HCT116 (cell line): ENCODE measurements around the gene SLC25A48. TPM values are rescaled to one million over a fixed set of nuclear protein-coding genes. Genes with fewer than 3 reads are reported as not detected.

Experiments
- ATAC-seq: fragments of 200-7000 bp; cut with Tn5 transposase; 2 replicates; pipeline ENCODE4 v1.9.1; 2020; ENCODE audit warnings: mild to moderate bottlenecking, moderate library complexity
- BruUV-seq: library from RNA; stranded (reverse); fragments of 400-500 nt; replicated peaks from 2 replicates; lab custom pipeline; 2021; lab: Mats Ljungman, UMichigan
- CTCF ChIA-PET: fragments of 300-600 bp; sonication (Branson Sonifier 250); formaldehyde crosslinking; loops from one replicate; lab custom pipeline; 2021; ENCODE audit warnings: antibody characterized with exemption; lab: Charles Lee
- POLR2A ChIA-PET: fragments of 300-600, 350-600 bp; sonication (Branson Sonifier 250); formaldehyde crosslinking; loops from one replicate; lab custom pipeline; 2021; ENCODE audit warnings: antibody characterized with exemption; lab: Charles Lee
- RAD21 ChIA-PET, 2 experiments: fragments of 300-600 bp; sonication (Branson Sonifier 250); formaldehyde crosslinking; loops; one replicate each; lab custom pipeline; 2023; ENCODE audit warnings: low total read pairs in 2 of 2; ENCODE audit not compliant: uncharacterized antibody in 2 of 2, unreplicated experiment in 2 of 2, low non-redundant PET in 1 of 2; lab: Charles Lee
- DNase-seq: peaks from one replicate; pipeline ENCODE4 v3.0.0-alpha.2; 2010; ENCODE audit warnings: low read depth, low spot score
- H2AFZ ChIP-seq: fragments of 200-600 bp; shearing (Covaris generic), sonication (generic); 2 replicates; pipeline ENCODE4 v1.6.1; 2017; ENCODE audit warnings: low read depth, mixed run types, mixed read lengths, antibody characterized with exemption, low read length; ENCODE audit not compliant: poor library complexity, severe bottlenecking
- H3K27ac ChIP-seq: 2 replicates; pipeline ENCODE4 v1.5.1; 2012; ENCODE audit warnings: low read depth, low read length
- H3K27me3 ChIP-seq: fragments of 200-600 bp; sonication (generic); 2 replicates; pipeline ENCODE4 v1.6.1; 2016; ENCODE audit warnings: mixed run types, low read length, mixed read lengths; ENCODE audit not compliant: insufficient read depth
- H3K36me3 ChIP-seq, 2 experiments: fragments of 200-500 bp in 1 of 2; fragments of 200-600 bp in 1 of 2; sonication (Bioruptor generic) in 1 of 2; sonication (generic) in 1 of 2; 2 replicates each; pipeline versions ENCODE4 v1.5.1 to v1.6.1; 2014 to 2016; ENCODE audit warnings: low read length in 2 of 2, inconsistent platforms in 1 of 2, mixed read lengths in 1 of 2, mixed run types in 1 of 2; ENCODE audit not compliant: insufficient read depth in 2 of 2, control insufficient read depth in 1 of 2
- H3K4me1 ChIP-seq, 2 experiments: fragments of 200-600 bp in 1 of 2; sonication (generic) in 1 of 2; 2 replicates each; pipeline versions ENCODE4 v1.5.1 to v1.6.1; 2012 to 2017; ENCODE audit warnings: low read length in 2 of 2, inconsistent platforms in 1 of 2, mild to moderate bottlenecking in 1 of 2, mixed read lengths in 1 of 2, mixed run types in 1 of 2, moderate library complexity in 1 of 2; ENCODE audit not compliant: insufficient read depth in 2 of 2, control insufficient read depth in 1 of 2
- H3K4me2 ChIP-seq: fragments of 200-600 bp; sonication (generic); 2 replicates; pipeline ENCODE4 v1.6.1; 2017; ENCODE audit warnings: mixed run types, low read length, mixed read lengths
- H3K4me3 ChIP-seq, 2 experiments: fragments of 200-600 bp in 1 of 2; sonication (generic) in 1 of 2; replicated peaks in 1 of 2; 2 replicates each; pipeline ENCODE4 v1.5.1; 2011 to 2016; ENCODE audit warnings: low read length in 2 of 2, control low read depth in 1 of 2, low read depth in 1 of 2, mild to moderate bottlenecking in 1 of 2, mixed read lengths in 1 of 2, mixed run types in 1 of 2
- H3K79me2 ChIP-seq: fragments of 200-600 bp; sonication (generic); 2 replicates; pipeline ENCODE4 v1.6.1; 2017; ENCODE audit warnings: mild to moderate bottlenecking, mixed run types, low read length, moderate library complexity, mixed read lengths; ENCODE audit not compliant: insufficient read depth
- H3K9ac ChIP-seq: fragments of 200-600 bp; sonication (generic); 2 replicates; pipeline ENCODE4 v1.6.1; 2016; ENCODE audit warnings: low read length, mixed read lengths
- H3K9me2 ChIP-seq: fragments of 200-600 bp; sonication (generic), shearing (Covaris generic); 2 replicates; pipeline ENCODE4 v1.6.1; 2017; ENCODE audit warnings: mixed run types, mild to moderate bottlenecking, moderate library complexity; ENCODE audit not compliant: insufficient read depth
- H3K9me3 ChIP-seq, 2 experiments: fragments of 200-500 bp in 1 of 2; fragments of 200-600 bp in 1 of 2; sonication (Bioruptor generic) in 1 of 2; sonication (generic) in 1 of 2; 2 replicates each; pipeline ENCODE4 v1.6.1; 2014 to 2017; ENCODE audit warnings: low read length in 2 of 2, mixed read lengths in 2 of 2, inconsistent platforms in 1 of 2, low read depth in 1 of 2, mild to moderate bottlenecking in 1 of 2, mixed run types in 1 of 2, moderate library complexity in 1 of 2; ENCODE audit not compliant: control insufficient read depth in 1 of 2, insufficient read depth in 1 of 2
- H4K20me1 ChIP-seq: fragments of 200-600 bp; sonication (generic), shearing (Covaris generic); 2 replicates; pipeline ENCODE4 v1.6.1; 2017; ENCODE audit warnings: mixed run types, mild to moderate bottlenecking, moderate library complexity; ENCODE audit not compliant: insufficient read depth
- FOSL1 ChIP-seq: IDR thresholded peaks from 2 replicates; pipeline ENCODE4 v1.6.1; 2012; ENCODE audit warnings: low read depth
- POLR2AphosphoS5 ChIP-seq: IDR thresholded peaks from 2 replicates; pipeline ENCODE4 v1.6.1; 2011; ENCODE audit warnings: mild to moderate bottlenecking, low read depth, low read length, moderate library complexity
- TCF7L2 ChIP-seq: IDR thresholded peaks from 2 replicates; pipeline ENCODE4 v1.7.0; 2011; ENCODE audit warnings: borderline replicate concordance, inconsistent platforms; ENCODE audit not compliant: insufficient read depth, insufficient read length; ENCODE audit errors: extremely low read depth
- ZFX ChIP-seq: fragments of 450-650 bp; IDR thresholded peaks from 2 replicates; pipeline ENCODE4 v1.6.1; 2017
- ZNF274 ChIP-seq: fragments of 200-500 bp; sonication (Bioruptor generic); IDR thresholded peaks from 2 replicates; pipeline ENCODE4 v1.6.1; 2014; ENCODE audit warnings: mild to moderate bottlenecking, low read depth, low read length, inconsistent platforms
- intact Hi-C: fragments of 100-400 bp; cut with micrococcal nuclease; formaldehyde crosslinking; loops from 2 replicates; pipeline ENCODE4 v1.10.0; 2022
- total RNA-seq: library from RNA; stranded (reverse); gene quantifications from one replicate; pipeline ENCODE4 v1.2.1, GENCODE V29; 2021; ENCODE audit not compliant: unreplicated experiment
- TF ChIP-seq, protein P1 (sequence below): IDR thresholded peaks from 2 replicates; pipeline ENCODE4 v1.6.1; 2012; ENCODE audit warnings: low read depth
- TF ChIP-seq, protein P2 (sequence below), 3 experiments: fragments of 200-600 bp in 1 of 3; sonication (generic) in 1 of 3; IDR thresholded peaks in 2 of 3; conservative IDR thresholded peaks in 1 of 3; 2 replicates each; pipeline ENCODE4 v1.5.1; 2012 to 2017; ENCODE audit warnings: low read depth in 2 of 3, low read length in 2 of 3, antibody characterized with exemption in 1 of 3, borderline replicate concordance in 1 of 3, control low read depth in 1 of 3, mild to moderate bottlenecking in 1 of 3, mixed read lengths in 1 of 3, mixed run types in 1 of 3, moderate library complexity in 1 of 3; ENCODE audit not compliant: insufficient read depth in 1 of 3

Gene SLC25A48
- total RNA-seq, 1 experiment from 2014 or later = 2.8 TPM

DNA sequence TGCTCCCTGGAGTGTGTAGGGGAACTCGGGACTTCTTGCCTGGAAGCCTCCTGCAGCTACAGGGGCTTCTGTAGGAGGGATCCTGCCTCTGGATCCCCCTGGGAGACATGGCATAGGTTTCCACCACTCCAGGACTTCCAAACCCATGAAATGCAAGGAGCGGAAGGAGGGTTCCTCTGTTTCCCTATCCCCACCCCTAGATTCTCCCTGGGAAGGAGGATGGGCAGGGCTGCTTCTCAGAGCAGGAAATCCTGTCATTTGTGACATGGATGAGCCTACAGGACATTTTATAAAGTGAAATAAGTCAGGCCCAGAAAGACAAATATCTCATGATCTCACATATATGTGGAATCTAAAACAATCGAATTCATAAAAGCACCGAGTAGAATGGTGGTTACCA, 23.5 kb upstream of the SLC25A48 start:
- H3K4me3 ChIP-seq = no peak overlapping the region
- no peaks in the 10 kb centered on the region for H3K9me3 ChIP-seq
- BruUV-seq = no TSS peak
- H4K20me1 ChIP-seq = no peaks in the 10 kb centered on the region
- no peak overlapping the region for H3K4me2 ChIP-seq
- H3K9ac ChIP-seq = no peak overlapping the region
- no peaks in the 10 kb centered on the region for H3K36me3 ChIP-seq
- TF ChIP-seq, protein P1, sequence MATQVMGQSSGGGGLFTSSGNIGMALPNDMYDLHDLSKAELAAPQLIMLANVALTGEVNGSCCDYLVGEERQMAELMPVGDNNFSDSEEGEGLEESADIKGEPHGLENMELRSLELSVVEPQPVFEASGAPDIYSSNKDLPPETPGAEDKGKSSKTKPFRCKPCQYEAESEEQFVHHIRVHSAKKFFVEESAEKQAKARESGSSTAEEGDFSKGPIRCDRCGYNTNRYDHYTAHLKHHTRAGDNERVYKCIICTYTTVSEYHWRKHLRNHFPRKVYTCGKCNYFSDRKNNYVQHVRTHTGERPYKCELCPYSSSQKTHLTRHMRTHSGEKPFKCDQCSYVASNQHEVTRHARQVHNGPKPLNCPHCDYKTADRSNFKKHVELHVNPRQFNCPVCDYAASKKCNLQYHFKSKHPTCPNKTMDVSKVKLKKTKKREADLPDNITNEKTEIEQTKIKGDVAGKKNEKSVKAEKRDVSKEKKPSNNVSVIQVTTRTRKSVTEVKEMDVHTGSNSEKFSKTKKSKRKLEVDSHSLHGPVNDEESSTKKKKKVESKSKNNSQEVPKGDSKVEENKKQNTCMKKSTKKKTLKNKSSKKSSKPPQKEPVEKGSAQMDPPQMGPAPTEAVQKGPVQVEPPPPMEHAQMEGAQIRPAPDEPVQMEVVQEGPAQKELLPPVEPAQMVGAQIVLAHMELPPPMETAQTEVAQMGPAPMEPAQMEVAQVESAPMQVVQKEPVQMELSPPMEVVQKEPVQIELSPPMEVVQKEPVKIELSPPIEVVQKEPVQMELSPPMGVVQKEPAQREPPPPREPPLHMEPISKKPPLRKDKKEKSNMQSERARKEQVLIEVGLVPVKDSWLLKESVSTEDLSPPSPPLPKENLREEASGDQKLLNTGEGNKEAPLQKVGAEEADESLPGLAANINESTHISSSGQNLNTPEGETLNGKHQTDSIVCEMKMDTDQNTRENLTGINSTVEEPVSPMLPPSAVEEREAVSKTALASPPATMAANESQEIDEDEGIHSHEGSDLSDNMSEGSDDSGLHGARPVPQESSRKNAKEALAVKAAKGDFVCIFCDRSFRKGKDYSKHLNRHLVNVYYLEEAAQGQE = no peak
- TF ChIP-seq ZFX = no peak
- TF ChIP-seq ZNF274 = no peak
- TF ChIP-seq, protein P2, sequence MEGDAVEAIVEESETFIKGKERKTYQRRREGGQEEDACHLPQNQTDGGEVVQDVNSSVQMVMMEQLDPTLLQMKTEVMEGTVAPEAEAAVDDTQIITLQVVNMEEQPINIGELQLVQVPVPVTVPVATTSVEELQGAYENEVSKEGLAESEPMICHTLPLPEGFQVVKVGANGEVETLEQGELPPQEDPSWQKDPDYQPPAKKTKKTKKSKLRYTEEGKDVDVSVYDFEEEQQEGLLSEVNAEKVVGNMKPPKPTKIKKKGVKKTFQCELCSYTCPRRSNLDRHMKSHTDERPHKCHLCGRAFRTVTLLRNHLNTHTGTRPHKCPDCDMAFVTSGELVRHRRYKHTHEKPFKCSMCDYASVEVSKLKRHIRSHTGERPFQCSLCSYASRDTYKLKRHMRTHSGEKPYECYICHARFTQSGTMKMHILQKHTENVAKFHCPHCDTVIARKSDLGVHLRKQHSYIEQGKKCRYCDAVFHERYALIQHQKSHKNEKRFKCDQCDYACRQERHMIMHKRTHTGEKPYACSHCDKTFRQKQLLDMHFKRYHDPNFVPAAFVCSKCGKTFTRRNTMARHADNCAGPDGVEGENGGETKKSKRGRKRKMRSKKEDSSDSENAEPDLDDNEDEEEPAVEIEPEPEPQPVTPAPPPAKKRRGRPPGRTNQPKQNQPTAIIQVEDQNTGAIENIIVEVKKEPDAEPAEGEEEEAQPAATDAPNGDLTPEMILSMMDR (IDR thresholded peaks at IDR 0.05 in 2 of 3, conservative IDR thresholded peaks at IDR 0.05 in 1 of 3; ENCODE audit: borderline replicate concordance in 1 of 3, insufficient read depth in 1 of 3, low read depth in 2 of 3, low read length in 2 of 3) = no peak
- TF ChIP-seq POLR2AphosphoS5 = no peak
- no peak for TF ChIP-seq TCF7L2
- TF ChIP-seq FOSL1 = no peak
- no peak overlapping the region for H2AFZ ChIP-seq
- no peaks in the 10 kb centered on the region for H3K79me2 ChIP-seq
- H3K27ac ChIP-seq = no peak overlapping the region
- intact Hi-C loops = no loop called here
- CTCF ChIA-PET = no interaction called here
- no peaks in the 10 kb centered on the region for H3K4me1 ChIP-seq
- no peak for DNase-seq
- no peak for ATAC-seq
- RAD21 ChIA-PET = no interaction called here
- POLR2A ChIA-PET = no interaction called here
- H3K9me2 ChIP-seq = no peaks in the 10 kb centered on the region
- H3K27me3 ChIP-seq = no peaks in the 10 kb centered on the region
